ENCODE data around the gene CAMK4.

Gene CAMK4

DNA sequence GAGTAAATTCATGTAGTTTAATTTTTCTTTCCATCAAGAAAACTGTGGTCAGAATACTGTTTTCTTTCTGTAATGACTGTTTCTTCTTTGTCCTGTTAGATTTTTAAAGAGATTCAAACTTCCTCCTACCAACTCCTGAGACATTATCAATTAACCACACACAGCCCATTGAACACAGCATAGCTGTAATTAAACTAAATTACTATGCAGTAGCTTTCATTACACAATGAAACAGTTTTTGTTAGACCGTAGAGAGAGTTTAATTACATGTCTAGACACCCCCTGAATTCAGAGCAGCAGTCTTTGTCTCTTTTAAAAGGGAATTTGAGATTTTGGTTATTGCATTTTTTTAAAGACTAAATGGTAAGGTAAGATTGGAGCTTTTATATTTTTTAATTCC lies 210.6 kb downstream of the CAMK4 start:
- H3K4me3 ChIP-seq (ENCODE audit: low read length) = no peak overlapping the region
- no peaks in the 10 kb centered on the region for H3K27me3 ChIP-seq (ENCODE audit: insufficient read depth, low read length)
- H3K4me1 ChIP-seq (ENCODE audit: insufficient read depth, low read length) = no peaks in the 10 kb centered on the region
- no peaks in the 10 kb centered on the region for H3K36me3 ChIP-seq (ENCODE audit: insufficient read depth, low read length)
- H3K9me3 ChIP-seq (ENCODE audit: insufficient read depth, low read depth, low read length) = no peaks in the 10 kb centered on the region
- no peak overlapping the region for H3K27ac ChIP-seq (ENCODE audit: low read depth, low read length)
- no peak overlapping the region for H3K9ac ChIP-seq (ENCODE audit: low read depth, low read length)
- WGBS = 100% methylated on average over 1 of the region's 1 CpG

DNA sequence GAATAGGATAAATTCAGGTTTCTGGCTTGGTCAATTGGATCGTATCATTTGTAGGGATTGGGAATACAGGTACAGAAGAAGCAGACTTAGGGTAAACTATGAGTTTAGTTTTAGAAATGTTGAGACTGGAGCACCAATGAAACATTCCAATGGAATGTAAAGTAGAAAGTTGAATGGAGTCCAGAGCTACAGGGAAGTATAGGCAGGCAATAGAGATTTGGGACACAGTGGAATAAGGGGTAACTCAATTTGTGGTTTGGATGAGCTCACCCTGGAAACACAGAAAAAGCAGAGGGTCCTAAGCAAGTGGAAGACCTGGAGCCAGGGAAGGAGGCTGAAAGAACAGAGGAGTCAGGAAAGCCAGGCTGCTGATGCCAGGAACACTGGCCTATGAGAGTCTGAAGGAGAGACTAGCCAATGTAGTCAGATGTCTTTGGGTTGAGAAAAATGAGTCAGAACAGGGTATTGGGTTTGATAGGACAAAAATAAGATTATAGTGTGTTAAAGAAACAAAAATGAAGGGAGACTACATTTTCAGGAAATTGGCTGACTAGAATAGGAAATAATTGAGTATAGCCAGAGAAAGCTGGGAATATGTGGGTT lies 215.4 kb downstream of the CAMK4 start:
- no peak overlapping the region for H3K27ac ChIP-seq (ENCODE audit: low read depth, low read length)
- no peaks in the 10 kb centered on the region for H3K9me3 ChIP-seq (ENCODE audit: insufficient read depth, low read depth, low read length)
- no peaks in the 10 kb centered on the region for H3K4me1 ChIP-seq (ENCODE audit: insufficient read depth, low read length)
- no peaks in the 10 kb centered on the region for H3K36me3 ChIP-seq (ENCODE audit: insufficient read depth, low read length)
- 95% methylated on average over 1 of the region's 1 CpG for WGBS
- H3K9ac ChIP-seq (ENCODE audit: low read depth, low read length) = no peak overlapping the region
- no peak overlapping the region for H3K4me3 ChIP-seq (ENCODE audit: low read length)
- H3K27me3 ChIP-seq (ENCODE audit: insufficient read depth, low read length) = no peaks in the 10 kb centered on the region

DNA sequence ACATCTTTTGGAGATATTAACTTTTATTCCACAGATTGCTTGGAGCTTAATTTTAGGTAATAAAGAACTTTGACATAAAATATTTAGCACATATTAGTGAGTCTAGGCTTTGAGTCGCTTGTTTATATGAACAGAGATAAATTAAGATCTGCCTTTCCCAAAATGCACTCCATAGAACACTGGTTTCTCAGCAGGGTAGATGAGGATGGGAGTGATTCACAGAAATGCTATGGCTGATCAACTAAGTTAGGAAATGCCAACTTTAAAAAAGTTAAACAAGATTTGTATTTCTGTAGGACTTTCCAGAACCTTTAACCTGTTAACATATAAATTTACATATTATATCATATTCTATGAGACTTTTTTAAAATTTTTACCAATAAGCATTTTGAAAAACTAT lies 222.9 kb downstream of the CAMK4 start:
- no peak overlapping the region for H3K4me3 ChIP-seq (ENCODE audit: low read length)
- no CpG with 5 or more reads among the region's 1 CpG for WGBS

DNA sequence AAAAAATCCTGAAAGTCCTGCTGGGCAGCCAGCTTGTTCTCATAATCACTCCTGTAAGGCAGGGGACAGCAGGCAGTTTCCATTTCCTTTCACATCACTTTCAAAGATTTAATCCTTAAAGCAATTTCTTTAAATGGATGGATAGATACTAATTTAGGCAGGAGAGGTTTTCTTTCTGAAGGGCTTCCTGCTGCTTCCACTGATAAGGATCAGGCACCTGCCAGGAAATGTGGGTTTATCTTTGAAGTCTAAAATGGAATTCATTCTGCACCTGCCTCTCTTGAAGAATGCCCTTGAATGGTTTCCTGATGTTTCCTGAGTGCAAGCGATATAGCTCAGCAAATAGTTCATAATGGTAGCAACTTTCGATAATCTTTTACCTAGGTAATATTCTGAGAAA lies 223.6 kb downstream of the CAMK4 start:
- no peak overlapping the region for H3K9ac ChIP-seq (ENCODE audit: low read depth, low read length)
- H3K9me3 ChIP-seq (ENCODE audit: insufficient read depth, low read depth, low read length) = no peaks in the 10 kb centered on the region
- no peaks in the 10 kb centered on the region for H3K36me3 ChIP-seq (ENCODE audit: insufficient read depth, low read length)
- peak overlapping the region; percentile 42 for H3K27ac ChIP-seq (ENCODE audit: low read depth, low read length)
- no peaks in the 10 kb centered on the region for H3K27me3 ChIP-seq (ENCODE audit: insufficient read depth, low read length)
- H3K4me1 ChIP-seq (ENCODE audit: insufficient read depth, low read length) = peaks cover 19% of the 10 kb centered on the region
- H3K4me3 ChIP-seq (ENCODE audit: low read length) = no peak overlapping the region
- WGBS = 67% methylated on average over 1 of the region's 2 CpGs

More for the DNA sequence above, 222.9 kb downstream of the CAMK4 start:
- Histone ChIP-seq H3K9ac (ENCODE audit: low read depth, low read length) (0 out of 2 replicates have a peak overlapping the region, but pooled peaks have one; percentile 24), H3K4me1 (ENCODE audit: insufficient read depth, low read length) (peaks cover 19% of the 10 kb centered on the region), H3K9me3 (ENCODE audit: insufficient read depth, low read depth, low read length) (no peaks in the 10 kb centered on the region), H3K27me3 (ENCODE audit: insufficient read depth, low read length) (no peaks in the 10 kb centered on the region), H3K27ac (ENCODE audit: low read depth, low read length) (peak overlapping the region; percentile 31; the same call in 1 of the 2 replicates), H3K36me3 (ENCODE audit: insufficient read depth, low read length) (no peaks in the 10 kb centered on the region)

DNA sequence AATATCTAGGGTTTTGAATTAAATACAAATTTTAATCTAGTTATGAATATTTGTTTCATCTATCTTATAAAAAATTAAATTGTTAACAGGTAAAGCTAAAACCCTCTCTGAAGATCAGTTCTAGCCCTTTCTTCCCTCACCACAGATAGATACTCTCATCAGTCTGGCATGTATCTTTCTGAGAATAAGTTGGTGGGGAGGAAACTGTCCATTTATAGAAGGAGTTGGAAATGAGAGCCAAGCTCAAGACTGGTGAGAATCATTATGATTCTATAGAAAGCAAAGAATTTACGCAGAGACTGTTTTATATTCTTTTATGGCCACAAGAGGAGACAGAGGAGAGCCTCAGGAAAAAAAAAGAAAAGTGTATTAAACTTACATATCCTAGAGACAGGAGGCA lies 229.1 kb downstream of the CAMK4 start:
- Histone ChIP-seq H3K27me3 (ENCODE audit: insufficient read depth, low read length) (no peaks in the 10 kb centered on the region), H3K9me3 (ENCODE audit: insufficient read depth, low read depth, low read length) (no peaks in the 10 kb centered on the region), H3K4me3 (ENCODE audit: low read length) (no peak overlapping the region), H3K4me1 (ENCODE audit: insufficient read depth, low read length) (peaks cover 4% of the 10 kb centered on the region; the same call in 1 of the 2 replicates), H3K36me3 (ENCODE audit: insufficient read depth, low read length) (no peaks in the 10 kb centered on the region), H3K9ac (ENCODE audit: low read depth, low read length) (no peak overlapping the region), H3K27ac (ENCODE audit: low read depth, low read length) (no peak overlapping the region)
- 87% methylated on average over 1 of the region's 1 CpG for WGBS

DNA sequence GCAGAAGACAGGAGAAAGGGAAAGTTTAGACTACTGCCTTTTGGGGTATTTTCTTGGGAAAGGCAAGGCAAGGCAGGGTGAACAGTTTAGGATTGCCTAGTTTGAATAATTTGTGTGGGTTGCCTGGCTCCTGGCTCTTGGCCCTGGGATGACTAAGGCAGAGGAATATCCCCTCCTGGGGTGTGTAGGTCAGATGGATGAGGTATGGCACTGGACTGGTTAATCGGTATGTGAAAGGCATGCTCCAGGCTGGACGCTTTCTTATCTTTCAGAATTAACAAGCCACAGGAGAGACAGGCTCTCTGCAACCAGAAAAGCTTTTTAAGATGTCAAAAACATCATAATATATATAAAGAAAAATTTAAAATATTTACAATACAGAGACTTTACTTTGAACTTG lies 229.6 kb downstream of the CAMK4 start:
- no peak overlapping the region for H3K4me3 ChIP-seq (ENCODE audit: low read length)
- H3K9ac ChIP-seq (ENCODE audit: low read depth, low read length) = no peak overlapping the region
- no peak overlapping the region for H3K27ac ChIP-seq (ENCODE audit: low read depth, low read length)
- H3K9me3 ChIP-seq (ENCODE audit: insufficient read depth, low read depth, low read length) = no peaks in the 10 kb centered on the region
- no peaks in the 10 kb centered on the region for H3K27me3 ChIP-seq (ENCODE audit: insufficient read depth, low read length)
- peaks cover 3% of the 10 kb centered on the region; the same call in 1 of the 2 replicates for H3K4me1 ChIP-seq (ENCODE audit: insufficient read depth, low read length)
- H3K36me3 ChIP-seq (ENCODE audit: insufficient read depth, low read length) = no peaks in the 10 kb centered on the region
- 100% methylated on average over 1 of the region's 2 CpGs for WGBS

DNA sequence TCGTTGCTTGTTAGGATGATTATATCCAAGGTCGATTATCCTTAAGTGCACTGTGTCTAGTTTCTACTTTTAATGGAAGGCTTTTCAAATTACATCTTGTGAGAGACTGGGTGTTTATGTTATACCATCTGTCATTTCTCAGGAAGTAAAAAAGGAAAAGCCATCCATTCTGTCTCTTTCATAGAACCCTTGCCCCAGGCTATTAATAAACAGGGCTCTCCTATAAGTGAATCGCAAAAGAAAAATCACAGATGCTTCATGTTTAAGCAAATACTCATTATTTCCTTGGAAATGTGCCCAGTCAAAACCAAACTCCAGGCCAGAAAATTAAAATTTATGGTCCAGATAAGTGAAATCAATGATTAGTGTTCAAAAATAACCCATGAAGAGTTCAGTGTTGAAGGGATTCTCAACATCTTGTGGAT lies 230.0 kb downstream of the CAMK4 start:
- Histone ChIP-seq H3K9me3 (ENCODE audit: insufficient read depth, low read depth, low read length) (no peaks in the 10 kb centered on the region), H3K4me3 (ENCODE audit: low read length) (no peak overlapping the region), H3K9ac (ENCODE audit: low read depth, low read length) (no peak overlapping the region), H3K27ac (ENCODE audit: low read depth, low read length) (no peak overlapping the region), H3K36me3 (ENCODE audit: insufficient read depth, low read length) (no peaks in the 10 kb centered on the region), H3K4me1 (ENCODE audit: insufficient read depth, low read length) (peaks cover 3% of the 10 kb centered on the region; the same call in 1 of the 2 replicates), H3K27me3 (ENCODE audit: insufficient read depth, low read length) (no peaks in the 10 kb centered on the region)
- WGBS = 97% methylated on average over 3 of the region's 3 CpGs

DNA sequence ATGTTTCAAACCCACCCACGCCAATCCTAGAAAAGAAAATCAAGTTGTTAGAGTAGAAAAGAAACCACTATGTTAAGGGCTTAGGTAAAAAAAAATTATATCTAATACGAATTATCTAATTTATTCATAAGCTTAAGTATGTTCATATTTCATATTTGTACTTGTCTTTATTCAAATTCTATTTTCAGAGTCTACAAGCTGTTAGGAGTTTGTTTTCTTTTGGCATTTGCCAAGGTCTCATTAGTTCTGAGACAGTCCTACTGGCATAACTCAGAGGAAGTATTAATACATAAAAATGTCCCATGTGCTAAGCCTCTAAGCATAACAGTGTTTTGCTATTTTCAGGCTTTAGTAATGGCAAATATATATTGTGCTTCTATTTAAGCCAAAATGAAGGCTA lies 230.6 kb downstream of the CAMK4 start:
- H3K36me3 ChIP-seq (ENCODE audit: insufficient read depth, low read length) = no peaks in the 10 kb centered on the region
- WGBS = no CpG with 5 or more reads among the region's 2 CpGs
- H3K27ac ChIP-seq (ENCODE audit: low read depth, low read length) = no peak overlapping the region
- H3K4me3 ChIP-seq (ENCODE audit: low read length) = no peak overlapping the region
- no peak overlapping the region for H3K9ac ChIP-seq (ENCODE audit: low read depth, low read length)
- no peaks in the 10 kb centered on the region for H3K27me3 ChIP-seq (ENCODE audit: insufficient read depth, low read length)
- no peaks in the 10 kb centered on the region for H3K9me3 ChIP-seq (ENCODE audit: insufficient read depth, low read depth, low read length)
- peaks cover 3% of the 10 kb centered on the region; the same call in 1 of the 2 replicates for H3K4me1 ChIP-seq (ENCODE audit: insufficient read depth, low read length)

DNA sequence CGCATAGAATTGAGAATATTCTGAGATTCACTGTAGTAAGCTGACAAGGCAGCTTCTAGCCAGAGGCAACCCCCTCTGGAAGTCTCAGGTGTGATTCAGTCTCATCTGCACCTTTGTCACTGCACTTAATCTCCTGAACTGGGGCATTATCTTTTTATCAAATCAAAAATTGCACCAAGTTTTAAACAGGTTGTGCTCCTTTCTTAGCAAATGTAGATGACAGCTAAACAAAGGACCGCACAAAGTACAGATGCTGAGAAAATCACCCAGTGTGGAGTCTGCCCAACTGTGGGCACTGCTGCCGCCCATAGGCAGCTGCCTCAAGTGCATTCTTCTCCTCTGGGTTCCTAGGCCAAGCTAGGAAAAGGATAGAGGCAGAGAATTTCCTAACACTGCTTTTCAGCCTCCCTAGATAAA lies 237.1 kb downstream of the CAMK4 start:
- Histone ChIP-seq H3K27me3 (ENCODE audit: insufficient read depth, low read length) (no peaks in the 10 kb centered on the region), H3K27ac (ENCODE audit: low read depth, low read length) (no peak overlapping the region), H3K4me3 (ENCODE audit: low read length) (no peak overlapping the region), H3K36me3 (ENCODE audit: insufficient read depth, low read length) (no peaks in the 10 kb centered on the region), H3K4me1 (ENCODE audit: insufficient read depth, low read length) (peaks cover 14% of the 10 kb centered on the region), H3K9ac (ENCODE audit: low read depth, low read length) (no peak overlapping the region), H3K9me3 (ENCODE audit: insufficient read depth, low read depth, low read length) (no peaks in the 10 kb centered on the region)
- WGBS = 40% methylated on average over 3 of the region's 3 CpGs

DNA sequence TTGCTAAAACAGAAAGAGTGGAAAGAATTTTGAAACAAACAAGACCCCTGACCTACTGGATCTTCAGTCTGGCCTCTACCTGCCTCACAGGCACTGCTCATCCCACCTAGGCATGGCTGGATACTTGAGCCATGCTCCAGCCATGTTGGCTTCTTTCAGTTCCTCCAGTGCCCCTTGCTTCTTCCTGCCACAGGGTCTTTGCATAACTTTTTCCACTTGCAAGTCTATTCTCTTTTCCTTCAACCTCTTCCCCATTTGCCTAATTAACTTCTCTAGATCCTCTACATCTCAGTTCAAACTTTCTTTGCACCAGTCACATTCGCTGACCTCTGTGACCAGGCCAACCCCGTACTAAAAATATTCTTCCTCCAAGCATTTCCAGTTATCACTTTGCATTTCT lies 237.8 kb downstream of the CAMK4 start:
- Histone ChIP-seq H3K4me3 (ENCODE audit: low read length) (no peak overlapping the region), H3K9me3 (ENCODE audit: insufficient read depth, low read depth, low read length) (no peaks in the 10 kb centered on the region)
- 95% methylated on average over 2 of the region's 2 CpGs for WGBS

DNA sequence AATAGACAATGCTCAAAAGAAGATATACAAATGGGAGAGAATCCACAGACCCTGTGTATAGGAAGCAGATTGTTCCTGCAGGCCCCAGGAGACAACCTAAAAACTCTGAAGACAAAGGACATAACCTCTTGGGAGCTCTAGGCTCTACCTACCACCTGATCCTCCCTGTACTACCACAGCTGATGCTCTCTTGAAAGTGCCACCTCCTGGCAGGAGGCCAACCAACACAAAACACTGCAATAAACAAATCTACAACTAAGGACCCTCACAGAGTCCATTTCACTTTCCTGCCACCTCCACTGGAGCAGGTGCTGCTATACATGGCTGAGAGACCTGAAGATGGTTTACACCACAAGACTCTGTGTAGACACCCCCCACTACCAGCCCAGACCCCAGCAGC lies 239.1 kb downstream of the CAMK4 start:
- Histone ChIP-seq H3K27ac (ENCODE audit: low read depth, low read length) (no peak overlapping the region), H3K9ac (ENCODE audit: low read depth, low read length) (no peak overlapping the region), H3K4me1 (ENCODE audit: insufficient read depth, low read length) (peaks cover 14% of the 10 kb centered on the region), H3K36me3 (ENCODE audit: insufficient read depth, low read length) (no peaks in the 10 kb centered on the region), H3K4me3 (ENCODE audit: low read length) (no peak overlapping the region), H3K27me3 (ENCODE audit: insufficient read depth, low read length) (no peaks in the 10 kb centered on the region), H3K9me3 (ENCODE audit: insufficient read depth, low read depth, low read length) (no peaks in the 10 kb centered on the region)

More for the DNA sequence above, 237.8 kb downstream of the CAMK4 start:
- no peaks in the 10 kb centered on the region for H3K27me3 ChIP-seq (ENCODE audit: insufficient read depth, low read length)
- H3K4me1 ChIP-seq (ENCODE audit: insufficient read depth, low read length) = peaks cover 14% of the 10 kb centered on the region
- H3K36me3 ChIP-seq (ENCODE audit: insufficient read depth, low read length) = no peaks in the 10 kb centered on the region
- H3K27ac ChIP-seq (ENCODE audit: low read depth, low read length) = no peak overlapping the region
- no peak overlapping the region for H3K9ac ChIP-seq (ENCODE audit: low read depth, low read length)
